ENCODE measurements around the gene IMPG2.

The IMPG2 gene

DNA sequence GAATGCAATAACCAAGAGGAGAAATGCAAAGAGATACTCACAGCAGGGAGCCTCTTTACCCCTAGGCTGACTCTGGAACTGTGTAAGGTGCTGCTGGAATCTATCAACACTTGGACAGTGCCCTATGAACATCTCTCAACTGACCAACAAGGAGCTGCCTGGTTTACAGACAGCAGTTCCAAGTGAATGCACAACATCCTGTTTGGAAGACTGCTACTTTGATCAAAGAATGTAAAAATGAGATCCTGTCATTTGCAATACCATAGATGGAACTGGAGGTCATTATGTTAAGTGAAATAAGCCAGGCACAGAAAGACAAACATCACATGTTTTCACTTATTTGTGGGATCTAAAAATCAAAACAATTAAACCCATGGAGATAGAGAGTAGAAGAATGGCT is 136.3 kb downstream of the IMPG2 start:
- Histone ChIP-seq H3K27ac (ENCODE audit: low read depth, low read length) (no peak overlapping the region), H3K9me3 (ENCODE audit: control insufficient read depth, insufficient read depth, low read length) (no peaks in the 10 kb centered on the region), H3K4me3 (ENCODE audit: low read depth, low read length) (no peak overlapping the region)

DNA sequence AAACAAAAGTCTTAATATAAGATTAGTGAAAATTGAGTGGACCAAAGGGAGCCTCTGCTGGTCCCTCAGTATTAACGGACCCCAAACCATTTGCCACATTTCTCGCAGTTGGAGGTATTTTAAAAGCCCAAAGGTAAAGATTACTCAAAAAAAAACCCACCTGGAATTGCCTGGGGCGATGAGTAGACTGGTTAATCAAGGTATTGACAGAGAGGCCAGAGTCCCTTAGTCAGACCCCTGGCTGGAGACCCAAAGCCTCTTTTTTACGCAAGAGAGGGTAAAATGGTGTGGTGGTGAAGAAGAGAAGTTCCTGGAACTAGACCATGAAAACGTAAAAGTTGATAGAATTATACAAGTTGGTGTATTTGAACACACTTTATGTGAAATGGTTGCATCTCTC is 137.2 kb downstream of the IMPG2 start:
- H3K9me3 ChIP-seq (ENCODE audit: control insufficient read depth, insufficient read depth, low read length) = no peaks in the 10 kb centered on the region
- no peaks in the 10 kb centered on the region for H3K4me1 ChIP-seq (ENCODE audit: control insufficient read depth, insufficient read depth, low read length)
- no peaks in the 10 kb centered on the region for H3K36me3 ChIP-seq (ENCODE audit: control insufficient read depth, insufficient read depth, low read length)
- H3K27me3 ChIP-seq (ENCODE audit: control insufficient read depth, insufficient read depth, low read length) = no peaks in the 10 kb centered on the region
- H3K27ac ChIP-seq (ENCODE audit: low read depth, low read length) = no peak overlapping the region
- H3K9ac ChIP-seq (ENCODE audit: low read depth, low read length) = no peak overlapping the region
- H3K4me3 ChIP-seq (ENCODE audit: low read depth, low read length) = no peak overlapping the region

More for the DNA sequence above, 136.3 kb downstream of the IMPG2 start:
- Histone ChIP-seq H3K36me3 (ENCODE audit: control insufficient read depth, insufficient read depth, low read length) (no peaks in the 10 kb centered on the region), H3K4me1 (ENCODE audit: control insufficient read depth, insufficient read depth, low read length) (no peaks in the 10 kb centered on the region), H3K27me3 (ENCODE audit: control insufficient read depth, insufficient read depth, low read length) (no peaks in the 10 kb centered on the region), H3K9ac (ENCODE audit: low read depth, low read length) (no peak overlapping the region)

DNA sequence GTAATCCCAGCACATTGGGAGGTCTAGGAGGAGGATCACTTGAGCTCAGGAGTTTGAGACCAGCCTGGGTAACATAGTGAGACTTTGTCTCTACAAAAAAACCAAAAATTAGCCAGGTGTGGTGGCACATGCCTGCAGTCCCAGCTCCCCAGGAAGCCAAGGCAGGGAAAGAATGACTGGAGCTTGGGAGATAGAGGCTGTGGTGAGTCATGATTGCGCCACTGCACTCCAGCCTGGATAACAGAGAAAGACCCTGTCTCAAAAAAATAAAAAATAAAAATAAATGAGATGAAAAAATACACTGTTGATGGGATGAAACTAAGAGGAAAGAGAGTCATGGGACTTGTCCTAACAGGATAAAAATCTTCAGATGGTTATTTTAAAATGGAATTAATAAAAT is 137.6 kb downstream of the IMPG2 start:
- Histone ChIP-seq H3K27ac (ENCODE audit: low read depth, low read length) (no peak overlapping the region), H3K4me1 (ENCODE audit: control insufficient read depth, insufficient read depth, low read length) (no peaks in the 10 kb centered on the region), H3K9me3 (ENCODE audit: control insufficient read depth, insufficient read depth, low read length) (no peaks in the 10 kb centered on the region), H3K36me3 (ENCODE audit: control insufficient read depth, insufficient read depth, low read length) (no peaks in the 10 kb centered on the region), H3K9ac (ENCODE audit: low read depth, low read length) (no peak overlapping the region), H3K27me3 (ENCODE audit: control insufficient read depth, insufficient read depth, low read length) (no peaks in the 10 kb centered on the region), H3K4me3 (ENCODE audit: low read depth, low read length) (no peak overlapping the region)

DNA sequence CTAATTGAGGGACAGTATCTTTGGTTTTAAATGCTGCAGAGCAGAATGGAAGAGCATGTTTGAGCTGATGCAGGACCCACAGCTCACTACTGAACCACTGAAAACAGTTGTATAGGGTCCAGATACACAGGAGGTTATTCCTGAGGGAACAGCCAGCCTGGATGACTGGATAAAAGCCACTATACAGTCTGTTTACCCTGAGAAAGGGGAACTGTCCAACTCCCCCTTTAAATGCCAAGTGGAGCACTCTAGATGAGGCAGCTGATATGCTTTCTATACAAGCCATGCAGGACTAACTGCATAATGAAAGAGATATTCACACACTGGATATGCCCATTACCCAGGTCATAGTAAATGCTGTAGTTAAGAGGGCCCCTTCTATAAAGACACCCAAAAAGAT is 138.6 kb downstream of the IMPG2 start:
- H3K9me3 ChIP-seq (ENCODE audit: control insufficient read depth, insufficient read depth, low read length) = no peaks in the 10 kb centered on the region
- no peak overlapping the region for H3K27ac ChIP-seq (ENCODE audit: low read depth, low read length)
- H3K36me3 ChIP-seq (ENCODE audit: control insufficient read depth, insufficient read depth, low read length) = no peaks in the 10 kb centered on the region
- H3K27me3 ChIP-seq (ENCODE audit: control insufficient read depth, insufficient read depth, low read length) = no peaks in the 10 kb centered on the region
- H3K4me1 ChIP-seq (ENCODE audit: control insufficient read depth, insufficient read depth, low read length) = no peaks in the 10 kb centered on the region
- H3K4me3 ChIP-seq (ENCODE audit: low read depth, low read length) = no peak overlapping the region
- H3K9ac ChIP-seq (ENCODE audit: low read depth, low read length) = no peak overlapping the region

DNA sequence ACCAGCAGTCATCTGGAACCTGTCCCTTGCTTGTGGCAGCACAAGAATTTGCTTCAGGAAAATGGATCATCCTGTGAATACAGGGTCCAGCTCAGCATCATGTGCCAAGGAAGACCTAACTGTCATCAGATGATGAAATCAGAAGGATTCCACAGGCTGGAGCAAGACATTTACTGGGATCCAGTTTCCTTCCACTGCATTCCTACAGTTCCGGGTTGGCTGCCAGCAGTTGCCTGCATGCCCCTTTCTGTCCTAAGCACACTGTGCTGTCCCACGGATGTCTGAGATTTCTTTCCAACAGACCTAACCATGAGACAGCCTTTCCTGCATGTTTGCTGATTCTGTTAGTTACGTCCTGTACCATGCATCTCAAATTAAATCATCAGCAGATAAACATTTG is 140.7 kb downstream of the IMPG2 start:
- no peak overlapping the region for H3K9ac ChIP-seq (ENCODE audit: low read depth, low read length)
- H3K4me1 ChIP-seq (ENCODE audit: control insufficient read depth, insufficient read depth, low read length) = no peaks in the 10 kb centered on the region
- H3K4me3 ChIP-seq (ENCODE audit: low read depth, low read length) = no peak overlapping the region
- H3K9me3 ChIP-seq (ENCODE audit: control insufficient read depth, insufficient read depth, low read length) = no peaks in the 10 kb centered on the region
- no peaks in the 10 kb centered on the region for H3K27me3 ChIP-seq (ENCODE audit: control insufficient read depth, insufficient read depth, low read length)
- H3K36me3 ChIP-seq (ENCODE audit: control insufficient read depth, insufficient read depth, low read length) = no peaks in the 10 kb centered on the region
- no peak overlapping the region for H3K27ac ChIP-seq (ENCODE audit: low read depth, low read length)

DNA sequence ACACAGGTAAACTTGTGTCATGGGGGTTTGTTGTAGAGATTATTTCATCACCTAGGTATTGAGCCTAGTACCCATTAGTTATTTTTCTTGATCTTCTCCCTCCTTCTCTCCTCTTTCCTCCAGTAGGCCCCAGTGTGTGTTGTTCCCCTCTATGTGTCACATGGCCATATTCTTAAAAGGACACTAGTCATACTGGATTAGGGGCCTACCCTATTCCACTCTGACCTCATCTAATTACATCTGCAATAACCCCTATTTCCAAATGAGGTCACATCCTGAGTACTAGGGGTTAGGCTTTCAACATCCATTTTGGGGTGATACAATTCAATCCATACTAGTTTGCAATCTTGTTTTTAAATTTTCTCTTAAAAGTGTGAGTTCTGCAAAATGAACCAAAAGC is 142.8 kb downstream of the IMPG2 start:
- H3K9me3 ChIP-seq (ENCODE audit: control insufficient read depth, insufficient read depth, low read length) = no peaks in the 10 kb centered on the region
- H3K27ac ChIP-seq (ENCODE audit: low read depth, low read length) = no peak overlapping the region
- no peaks in the 10 kb centered on the region for H3K36me3 ChIP-seq (ENCODE audit: control insufficient read depth, insufficient read depth, low read length)
- H3K4me1 ChIP-seq (ENCODE audit: control insufficient read depth, insufficient read depth, low read length) = no peaks in the 10 kb centered on the region
- H3K27me3 ChIP-seq (ENCODE audit: control insufficient read depth, insufficient read depth, low read length) = no peaks in the 10 kb centered on the region
- H3K9ac ChIP-seq (ENCODE audit: low read depth, low read length) = no peak overlapping the region
- H3K4me3 ChIP-seq (ENCODE audit: low read depth, low read length) = no peak overlapping the region

All from HUES48 (cell line).